ENCODE results near the gene CRTC1.
A peak's percentile ranks its signal among the peaks of the same experiment; 100 is the strongest.

The CRTC1 gene

GRCh38 chr19:18785179-18786124 lies 102.0 kb downstream of the CRTC1 start:
- ATAC-seq, result peak; percentile 78
- TF ChIP-seq ZFP30 (CRISPR knock-in tag; IDR thresholded peaks at IDR 0.05), result no peak
- no peak for TF ChIP-seq ZC3H10 (CRISPR knock-in tag; IDR thresholded peaks at IDR 0.05)
- TF ChIP-seq BACH2 (CRISPR knock-in tag; IDR thresholded peaks at IDR 0.05; ENCODE audit: borderline replicate concordance), result no peak
- TF ChIP-seq, protein P1, sequence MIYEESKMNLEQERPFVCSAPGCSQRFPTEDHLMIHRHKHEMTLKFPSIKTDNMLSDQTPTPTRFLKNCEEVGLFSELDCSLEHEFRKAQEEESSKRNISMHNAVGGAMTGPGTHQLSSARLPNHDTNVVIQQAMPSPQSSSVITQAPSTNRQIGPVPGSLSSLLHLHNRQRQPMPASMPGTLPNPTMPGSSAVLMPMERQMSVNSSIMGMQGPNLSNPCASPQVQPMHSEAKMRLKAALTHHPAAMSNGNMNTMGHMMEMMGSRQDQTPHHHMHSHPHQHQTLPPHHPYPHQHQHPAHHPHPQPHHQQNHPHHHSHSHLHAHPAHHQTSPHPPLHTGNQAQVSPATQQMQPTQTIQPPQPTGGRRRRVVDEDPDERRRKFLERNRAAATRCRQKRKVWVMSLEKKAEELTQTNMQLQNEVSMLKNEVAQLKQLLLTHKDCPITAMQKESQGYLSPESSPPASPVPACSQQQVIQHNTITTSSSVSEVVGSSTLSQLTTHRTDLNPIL (CRISPR knock-in tag; IDR thresholded peaks at IDR 0.05; ENCODE audit: low read depth), result no peak
- no peak for TF ChIP-seq ARNTL (CRISPR knock-in tag; IDR thresholded peaks at IDR 0.05; ENCODE audit: borderline replicate concordance, low read depth)
- no peak for TF ChIP-seq TCF4 (CRISPR knock-in tag; IDR thresholded peaks at IDR 0.05; ENCODE audit: borderline replicate concordance)
- no peak for TF ChIP-seq ZFP3 (CRISPR knock-in tag; IDR thresholded peaks at IDR 0.05)
- TF ChIP-seq, protein P2, sequence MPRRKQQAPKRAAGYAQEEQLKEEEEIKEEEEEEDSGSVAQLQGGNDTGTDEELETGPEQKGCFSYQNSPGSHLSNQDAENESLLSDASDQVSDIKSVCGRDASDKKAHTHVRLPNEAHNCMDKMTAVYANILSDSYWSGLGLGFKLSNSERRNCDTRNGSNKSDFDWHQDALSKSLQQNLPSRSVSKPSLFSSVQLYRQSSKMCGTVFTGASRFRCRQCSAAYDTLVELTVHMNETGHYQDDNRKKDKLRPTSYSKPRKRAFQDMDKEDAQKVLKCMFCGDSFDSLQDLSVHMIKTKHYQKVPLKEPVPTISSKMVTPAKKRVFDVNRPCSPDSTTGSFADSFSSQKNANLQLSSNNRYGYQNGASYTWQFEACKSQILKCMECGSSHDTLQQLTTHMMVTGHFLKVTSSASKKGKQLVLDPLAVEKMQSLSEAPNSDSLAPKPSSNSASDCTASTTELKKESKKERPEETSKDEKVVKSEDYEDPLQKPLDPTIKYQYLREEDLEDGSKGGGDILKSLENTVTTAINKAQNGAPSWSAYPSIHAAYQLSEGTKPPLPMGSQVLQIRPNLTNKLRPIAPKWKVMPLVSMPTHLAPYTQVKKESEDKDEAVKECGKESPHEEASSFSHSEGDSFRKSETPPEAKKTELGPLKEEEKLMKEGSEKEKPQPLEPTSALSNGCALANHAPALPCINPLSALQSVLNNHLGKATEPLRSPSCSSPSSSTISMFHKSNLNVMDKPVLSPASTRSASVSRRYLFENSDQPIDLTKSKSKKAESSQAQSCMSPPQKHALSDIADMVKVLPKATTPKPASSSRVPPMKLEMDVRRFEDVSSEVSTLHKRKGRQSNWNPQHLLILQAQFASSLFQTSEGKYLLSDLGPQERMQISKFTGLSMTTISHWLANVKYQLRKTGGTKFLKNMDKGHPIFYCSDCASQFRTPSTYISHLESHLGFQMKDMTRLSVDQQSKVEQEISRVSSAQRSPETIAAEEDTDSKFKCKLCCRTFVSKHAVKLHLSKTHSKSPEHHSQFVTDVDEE (CRISPR knock-in tag; IDR thresholded peaks at IDR 0.05), result no peak

DNA sequence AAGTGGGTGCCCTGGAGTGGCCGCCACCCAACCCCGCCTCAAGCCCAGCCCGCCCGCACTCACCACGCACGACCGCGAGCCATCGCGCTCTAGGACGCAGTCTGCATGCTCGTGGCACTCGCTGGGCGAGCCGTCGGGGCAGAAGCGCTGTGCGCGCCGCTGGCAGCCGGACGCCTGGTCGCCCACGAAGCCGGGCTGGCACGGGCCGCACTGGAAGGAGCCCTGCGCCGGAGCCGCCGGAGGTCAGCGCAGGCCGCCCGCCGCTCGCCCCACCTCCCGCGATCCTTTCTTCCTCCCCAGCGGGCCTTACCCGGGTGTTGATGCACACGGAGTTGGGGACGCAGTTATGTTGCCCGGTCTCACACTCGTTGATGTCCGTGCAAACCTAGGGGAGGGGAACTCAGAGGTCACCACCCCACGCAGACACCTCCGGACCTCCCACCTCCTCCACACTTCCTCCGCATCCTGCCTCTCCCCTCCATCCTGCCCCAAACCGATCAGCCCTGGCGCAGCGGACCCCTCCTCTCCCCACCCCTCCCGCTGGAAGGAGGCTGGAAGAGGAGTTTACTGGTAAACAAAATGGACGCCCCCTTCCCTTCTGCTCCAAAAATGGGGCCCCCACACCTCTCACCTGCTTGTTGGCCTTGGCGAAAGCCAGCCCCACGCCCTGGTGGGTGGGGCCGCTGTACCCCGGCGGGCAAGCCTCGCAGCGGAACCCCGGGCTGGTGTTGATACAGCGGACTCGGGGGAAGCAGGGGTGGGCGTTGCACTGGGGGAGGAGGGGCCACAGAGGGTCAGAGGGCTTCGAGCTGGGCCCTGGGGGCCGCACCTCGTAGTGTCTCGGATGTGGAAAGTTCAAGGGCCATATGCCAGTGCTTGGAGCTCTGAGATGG lies 105.3 kb downstream of the CRTC1 start:
- no peak for ATAC-seq
- TF ChIP-seq ARNTL (CRISPR knock-in tag; IDR thresholded peaks at IDR 0.05; ENCODE audit: borderline replicate concordance, low read depth), result no peak
- TF ChIP-seq ESRRG (CRISPR knock-in tag; IDR thresholded peaks at IDR 0.05), result no peak
- TF ChIP-seq PPARA (CRISPR knock-in tag; IDR thresholded peaks at IDR 0.05; ENCODE audit: borderline replicate concordance), result no peak
- TF ChIP-seq ZNF70 (CRISPR knock-in tag; IDR thresholded peaks at IDR 0.05), result no peak
- TF ChIP-seq SNAI2 (CRISPR knock-in tag; IDR thresholded peaks at IDR 0.05), result no peak
- TF ChIP-seq ZNF565 (CRISPR knock-in tag; conservative IDR thresholded peaks at IDR 0.05; ENCODE audit: low read depth), result no peak
- TF ChIP-seq BACH2 (CRISPR knock-in tag; IDR thresholded peaks at IDR 0.05; ENCODE audit: borderline replicate concordance), result no peak
- TF ChIP-seq, protein P1 (CRISPR knock-in tag; IDR thresholded peaks at IDR 0.05; ENCODE audit: low read depth), result no peak
- TF ChIP-seq ZFP30 (CRISPR knock-in tag; IDR thresholded peaks at IDR 0.05), result no peak
- TF ChIP-seq TOX (CRISPR knock-in tag; IDR thresholded peaks at IDR 0.05; ENCODE audit: borderline replicate concordance), result no peak

DNA sequence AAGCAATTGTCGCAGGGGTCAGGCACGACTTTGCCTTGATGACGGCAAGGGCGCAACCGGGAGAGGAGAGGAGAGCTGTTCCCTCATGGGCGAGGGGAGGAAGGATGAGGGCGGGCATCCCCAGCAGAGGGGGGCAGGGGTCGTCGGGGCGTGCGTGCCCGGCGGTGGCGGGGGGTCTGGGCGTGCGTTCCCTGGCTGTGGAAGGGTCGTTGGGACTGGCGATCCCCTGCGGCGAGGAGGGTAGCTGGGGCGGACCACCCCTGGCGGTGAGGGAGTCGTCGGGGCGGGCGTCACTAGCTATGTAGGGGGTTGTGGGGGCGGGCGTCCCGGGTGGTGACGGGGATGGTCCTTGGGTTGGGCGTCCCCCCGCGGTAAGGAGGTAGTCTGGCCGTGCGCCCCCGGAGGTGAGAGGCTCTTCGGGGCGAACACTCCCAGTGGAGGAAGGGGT lies 106.0 kb downstream of the CRTC1 start:
- no peak for ATAC-seq
- TF ChIP-seq, protein P3, sequence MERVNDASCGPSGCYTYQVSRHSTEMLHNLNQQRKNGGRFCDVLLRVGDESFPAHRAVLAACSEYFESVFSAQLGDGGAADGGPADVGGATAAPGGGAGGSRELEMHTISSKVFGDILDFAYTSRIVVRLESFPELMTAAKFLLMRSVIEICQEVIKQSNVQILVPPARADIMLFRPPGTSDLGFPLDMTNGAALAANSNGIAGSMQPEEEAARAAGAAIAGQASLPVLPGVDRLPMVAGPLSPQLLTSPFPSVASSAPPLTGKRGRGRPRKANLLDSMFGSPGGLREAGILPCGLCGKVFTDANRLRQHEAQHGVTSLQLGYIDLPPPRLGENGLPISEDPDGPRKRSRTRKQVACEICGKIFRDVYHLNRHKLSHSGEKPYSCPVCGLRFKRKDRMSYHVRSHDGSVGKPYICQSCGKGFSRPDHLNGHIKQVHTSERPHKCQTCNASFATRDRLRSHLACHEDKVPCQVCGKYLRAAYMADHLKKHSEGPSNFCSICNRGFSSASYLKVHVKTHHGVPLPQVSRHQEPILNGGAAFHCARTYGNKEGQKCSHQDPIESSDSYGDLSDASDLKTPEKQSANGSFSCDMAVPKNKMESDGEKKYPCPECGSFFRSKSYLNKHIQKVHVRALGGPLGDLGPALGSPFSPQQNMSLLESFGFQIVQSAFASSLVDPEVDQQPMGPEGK (CRISPR knock-in tag; IDR thresholded peaks at IDR 0.05; ENCODE audit: borderline replicate concordance), result no peak
- TF ChIP-seq, protein P1 (CRISPR knock-in tag; IDR thresholded peaks at IDR 0.05; ENCODE audit: low read depth), result no peak
- TF ChIP-seq TOX (CRISPR knock-in tag; IDR thresholded peaks at IDR 0.05; ENCODE audit: borderline replicate concordance) (no peak), TCF4 (CRISPR knock-in tag; IDR thresholded peaks at IDR 0.05; ENCODE audit: borderline replicate concordance) (no peak), POU6F1 (CRISPR knock-in tag; IDR thresholded peaks at IDR 0.05; ENCODE audit: borderline replicate concordance, low read depth) (no peak), ZNF8 (CRISPR knock-in tag; IDR thresholded peaks at IDR 0.05) (no peak), GLIS3 (CRISPR knock-in tag; IDR thresholded peaks at IDR 0.05) (no peak)

All from SK-N-SH treated with all-trans-retinoic acid at 6 μM for 48 hours (cell line).